ENCODE data around the gene WDR76. TPM values are rescaled to one million over a fixed set of nuclear protein-coding genes. Genes with fewer than 3 reads are reported as not detected.
A peak's percentile ranks its signal among the peaks of the same experiment; 100 is the strongest.

WDR76 gene
- polyA plus RNA-seq, 1 of the 3 experiments (the other 2 are of a cell fraction): 1.8 TPM

DNA sequence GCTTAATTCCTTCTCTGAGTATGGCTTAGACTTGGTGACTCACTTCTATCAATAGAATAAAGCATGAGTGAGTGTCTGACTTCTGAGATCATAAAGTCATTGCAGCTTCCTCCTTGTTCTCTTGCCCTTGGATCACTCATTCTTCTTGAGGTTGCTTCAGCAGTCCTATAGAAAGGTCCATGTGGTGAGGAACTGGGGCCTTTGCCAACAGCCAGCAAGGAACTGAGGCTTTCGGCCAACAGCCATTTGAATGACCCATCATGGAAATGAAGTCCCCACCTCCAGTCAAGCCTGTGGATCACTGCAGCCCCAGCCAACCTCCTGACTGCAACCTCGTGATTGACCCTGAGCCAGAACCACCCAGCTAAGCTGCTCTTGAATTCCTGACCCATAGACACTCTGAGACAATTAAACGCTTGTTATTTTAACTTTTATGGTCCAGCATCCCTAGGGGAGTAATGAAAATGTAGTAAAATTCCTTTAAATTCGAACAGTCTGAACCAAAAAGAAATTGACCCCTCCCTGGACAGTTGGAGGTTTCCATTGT, 84.5 kb downstream of the WDR76 start (continued):
- TF ChIP-seq, protein P1, sequence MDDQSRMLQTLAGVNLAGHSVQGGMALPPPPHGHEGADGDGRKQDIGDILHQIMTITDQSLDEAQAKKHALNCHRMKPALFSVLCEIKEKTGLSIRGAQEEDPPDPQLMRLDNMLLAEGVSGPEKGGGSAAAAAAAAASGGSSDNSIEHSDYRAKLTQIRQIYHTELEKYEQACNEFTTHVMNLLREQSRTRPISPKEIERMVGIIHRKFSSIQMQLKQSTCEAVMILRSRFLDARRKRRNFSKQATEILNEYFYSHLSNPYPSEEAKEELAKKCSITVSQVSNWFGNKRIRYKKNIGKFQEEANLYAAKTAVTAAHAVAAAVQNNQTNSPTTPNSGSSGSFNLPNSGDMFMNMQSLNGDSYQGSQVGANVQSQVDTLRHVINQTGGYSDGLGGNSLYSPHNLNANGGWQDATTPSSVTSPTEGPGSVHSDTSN (IDR thresholded peaks at IDR 0.05): peak; percentile 41; the same call in 1 of the 2 replicates
- TF ChIP-seq NRF1 (IDR thresholded peaks at IDR 0.05; ENCODE audit: low read depth, low read length): no peak
- TF ChIP-seq MXI1 (IDR thresholded peaks at IDR 0.05; ENCODE audit: low read depth, low read length): no peak
- TF ChIP-seq RXRA (IDR thresholded peaks at IDR 0.05; ENCODE audit: borderline replicate concordance, low read depth): no peak; the same call in 1 of the 2 replicates
- TF ChIP-seq POLR2AphosphoS5 (IDR thresholded peaks at IDR 0.05; ENCODE audit: low read depth, low read length): no peak; the same call in 1 of the 2 replicates
- no peak for TF ChIP-seq YY1 (IDR thresholded peaks at IDR 0.05; ENCODE audit: low read depth)
- TF ChIP-seq SIN3A (IDR thresholded peaks at IDR 0.05; ENCODE audit: borderline replicate concordance, low read depth, low read length): no peak
- peak; percentile 70 for TF ChIP-seq TCF12 (IDR thresholded peaks at IDR 0.05)
- TF ChIP-seq FOSL2 (IDR thresholded peaks at IDR 0.05; ENCODE audit: borderline replicate concordance, low read depth): peak; percentile 78; the same call in 1 of the 2 replicates
- TF ChIP-seq CHD2 (IDR thresholded peaks at IDR 0.05; ENCODE audit: low read length, partially characterized antibody): no peak
- no peak for TF ChIP-seq RCOR1 (IDR thresholded peaks at IDR 0.05; ENCODE audit: low read length)
- TF ChIP-seq SMC3 (IDR thresholded peaks at IDR 0.05; ENCODE audit: low read depth, low read length): no peak
- TF ChIP-seq EZH2phosphoT487 (IDR thresholded peaks at IDR 0.05; ENCODE audit: borderline replicate concordance, low read depth): no peak
- TF ChIP-seq, protein P2, sequence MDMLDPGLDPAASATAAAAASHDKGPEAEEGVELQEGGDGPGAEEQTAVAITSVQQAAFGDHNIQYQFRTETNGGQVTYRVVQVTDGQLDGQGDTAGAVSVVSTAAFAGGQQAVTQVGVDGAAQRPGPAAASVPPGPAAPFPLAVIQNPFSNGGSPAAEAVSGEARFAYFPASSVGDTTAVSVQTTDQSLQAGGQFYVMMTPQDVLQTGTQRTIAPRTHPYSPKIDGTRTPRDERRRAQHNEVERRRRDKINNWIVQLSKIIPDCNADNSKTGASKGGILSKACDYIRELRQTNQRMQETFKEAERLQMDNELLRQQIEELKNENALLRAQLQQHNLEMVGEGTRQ (IDR thresholded peaks at IDR 0.05; ENCODE audit: borderline replicate concordance, low read depth, low read length): no peak
- TF ChIP-seq GABPA (IDR thresholded peaks at IDR 0.05; ENCODE audit: low read depth): no peak
- no peak for TF ChIP-seq TAF1 (IDR thresholded peaks at IDR 0.05; ENCODE audit: borderline replicate concordance, low read depth, low read length)
- peak; percentile 88 for TF ChIP-seq NFIC (IDR thresholded peaks at IDR 0.05; ENCODE audit: borderline replicate concordance)

DNA sequence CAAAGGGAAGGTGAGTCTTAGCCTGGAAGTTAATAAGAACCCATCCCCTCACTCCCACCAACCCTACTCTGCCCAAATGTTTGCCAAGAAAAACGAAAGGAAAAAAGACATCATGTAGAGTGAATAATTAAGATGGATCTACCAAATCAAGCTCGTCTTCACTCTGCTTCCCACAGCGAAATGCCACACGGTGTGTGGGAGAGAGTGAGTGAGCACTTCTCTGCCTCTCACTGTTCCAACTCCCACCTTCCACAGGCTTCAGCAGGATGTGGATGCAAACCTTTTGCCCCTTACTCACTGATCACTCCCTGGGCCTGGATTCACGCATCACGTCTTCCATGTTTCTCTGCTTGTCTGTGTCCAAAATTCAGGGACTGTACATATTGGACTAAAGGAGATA, 85.4 kb downstream of the WDR76 start:
- no peak for DNase-seq
- Histone ChIP-seq H3K36me3 (replicated peaks in 1 of 2; ENCODE audit: control insufficient read depth in 1 of 2, insufficient read depth in 2 of 2, low read length in 1 of 2) (peaks cover 19 to 20% of the 10 kb centered on the region in 2 experiments), H2AFZ (ENCODE audit: low read depth) (no peak overlapping the region), H3K9me2 (no peaks in the 10 kb centered on the region), H3K27ac (ENCODE audit: low read depth in 2 of 2, low read length in 1 of 2) (peak overlapping the region in 1 of 2 experiments; percentile 99; a peak in 2 of 4 replicates), H3K4me1 (ENCODE audit: control insufficient read depth in 1 of 2, insufficient read depth in 2 of 2, low read depth in 1 of 2, low read length in 1 of 2) (peaks cover 5 to 40% of the 10 kb centered on the region in 2 experiments; a peak in 3 of 4 replicates), H3K27me3 (ENCODE audit: insufficient read depth) (no peaks in the 10 kb centered on the region), H3K9me3 (no peaks in the 10 kb centered on the region), H3K4me3 (ENCODE audit: low read depth in 2 of 2, low read length in 1 of 2) (no peak overlapping the region), H3F3A (replicated peaks; ENCODE audit: insufficient read depth) (peaks cover 41% of the 10 kb centered on the region), H3K4me2 (peak overlapping the region; percentile 74), H3K79me2 (ENCODE audit: insufficient read depth) (no peaks in the 10 kb centered on the region), H4K20me1 (ENCODE audit: insufficient read depth) (no peaks in the 10 kb centered on the region), H3K9ac (peak overlapping the region; percentile 33; the same call in 1 of the 2 replicates)
- 94% methylated on average over 6 of the region's 6 CpGs for WGBS (ENCODE audit: low lambda C conversion rate)
- ChIA-PET CTCF (no interaction called here), POLR2A (no interaction called here)
- TF ChIP-seq, protein P3, sequence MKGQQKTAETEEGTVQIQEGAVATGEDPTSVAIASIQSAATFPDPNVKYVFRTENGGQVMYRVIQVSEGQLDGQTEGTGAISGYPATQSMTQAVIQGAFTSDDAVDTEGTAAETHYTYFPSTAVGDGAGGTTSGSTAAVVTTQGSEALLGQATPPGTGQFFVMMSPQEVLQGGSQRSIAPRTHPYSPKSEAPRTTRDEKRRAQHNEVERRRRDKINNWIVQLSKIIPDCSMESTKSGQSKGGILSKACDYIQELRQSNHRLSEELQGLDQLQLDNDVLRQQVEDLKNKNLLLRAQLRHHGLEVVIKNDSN (IDR thresholded peaks at IDR 0.05; ENCODE audit: borderline replicate concordance, low read depth): no peak
- TF ChIP-seq, protein P4, sequence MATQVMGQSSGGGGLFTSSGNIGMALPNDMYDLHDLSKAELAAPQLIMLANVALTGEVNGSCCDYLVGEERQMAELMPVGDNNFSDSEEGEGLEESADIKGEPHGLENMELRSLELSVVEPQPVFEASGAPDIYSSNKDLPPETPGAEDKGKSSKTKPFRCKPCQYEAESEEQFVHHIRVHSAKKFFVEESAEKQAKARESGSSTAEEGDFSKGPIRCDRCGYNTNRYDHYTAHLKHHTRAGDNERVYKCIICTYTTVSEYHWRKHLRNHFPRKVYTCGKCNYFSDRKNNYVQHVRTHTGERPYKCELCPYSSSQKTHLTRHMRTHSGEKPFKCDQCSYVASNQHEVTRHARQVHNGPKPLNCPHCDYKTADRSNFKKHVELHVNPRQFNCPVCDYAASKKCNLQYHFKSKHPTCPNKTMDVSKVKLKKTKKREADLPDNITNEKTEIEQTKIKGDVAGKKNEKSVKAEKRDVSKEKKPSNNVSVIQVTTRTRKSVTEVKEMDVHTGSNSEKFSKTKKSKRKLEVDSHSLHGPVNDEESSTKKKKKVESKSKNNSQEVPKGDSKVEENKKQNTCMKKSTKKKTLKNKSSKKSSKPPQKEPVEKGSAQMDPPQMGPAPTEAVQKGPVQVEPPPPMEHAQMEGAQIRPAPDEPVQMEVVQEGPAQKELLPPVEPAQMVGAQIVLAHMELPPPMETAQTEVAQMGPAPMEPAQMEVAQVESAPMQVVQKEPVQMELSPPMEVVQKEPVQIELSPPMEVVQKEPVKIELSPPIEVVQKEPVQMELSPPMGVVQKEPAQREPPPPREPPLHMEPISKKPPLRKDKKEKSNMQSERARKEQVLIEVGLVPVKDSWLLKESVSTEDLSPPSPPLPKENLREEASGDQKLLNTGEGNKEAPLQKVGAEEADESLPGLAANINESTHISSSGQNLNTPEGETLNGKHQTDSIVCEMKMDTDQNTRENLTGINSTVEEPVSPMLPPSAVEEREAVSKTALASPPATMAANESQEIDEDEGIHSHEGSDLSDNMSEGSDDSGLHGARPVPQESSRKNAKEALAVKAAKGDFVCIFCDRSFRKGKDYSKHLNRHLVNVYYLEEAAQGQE (IDR thresholded peaks at IDR 0.05; ENCODE audit: low read depth, low read length): no peak
- TF ChIP-seq EZH2phosphoT487 (IDR thresholded peaks at IDR 0.05; ENCODE audit: borderline replicate concordance, low read depth): no peak
- no peak for TF ChIP-seq FOXJ3 (CRISPR knock-in tag; IDR thresholded peaks at IDR 0.05)
- TF ChIP-seq RXRA (IDR thresholded peaks at IDR 0.05; ENCODE audit: borderline replicate concordance, low read depth): no peak
- TF ChIP-seq RCOR1 (IDR thresholded peaks at IDR 0.05; ENCODE audit: low read length): no peak
- TF ChIP-seq FOSL2 (IDR thresholded peaks at IDR 0.05; ENCODE audit: borderline replicate concordance, low read depth): no peak
- TF ChIP-seq GATA2 (CRISPR knock-in tag; IDR thresholded peaks at IDR 0.05): no peak

Measured in SK-N-SH (cell line).